Esophagus muscularis mucosa (tissue), 4 donors: ENCODE results near the gene SOX10.

ENCODE experiments used
- CTCF ChIP-seq, 3 experiments: fragments of 200-600 bp in 2 of 3; fragments of 450-650 bp in 1 of 3; sonication (generic) in 2 of 3; IDR thresholded peaks; one replicate each; pipeline ENCODE4 v1.5.1; 2017 to 2019; ENCODE audit warnings: antibody characterized with exemption in 3 of 3, mild to moderate bottlenecking in 2 of 3, moderate library complexity in 1 of 3
- EP300 ChIP-seq: sonication (generic); formaldehyde crosslinking; IDR thresholded peaks from one replicate; pipeline ENCODE4 v1.6.1; 2017; ENCODE audit warnings: antibody characterized with exemption
- POLR2A ChIP-seq: fragments of 450-650 bp; IDR thresholded peaks from one replicate; pipeline ENCODE4 v1.6.1; 2017; ENCODE audit warnings: antibody characterized with exemption, moderate library complexity, mild to moderate bottlenecking, low read depth
- POLR2AphosphoS5 ChIP-seq, 2 donors: sonication (generic); formaldehyde crosslinking; IDR thresholded peaks; one replicate each; pipeline ENCODE4 v1.6.1; 2017; ENCODE audit warnings: antibody characterized with exemption in 2 of 2

GRCh38 chr22:37981282-37982011, 2.9 kb downstream of the SOX10 start:
- TF ChIP-seq POLR2AphosphoS5 (IDR thresholded peaks at IDR 0.05), result peak in 1 of 2 donors; percentile 30
- no peak for TF ChIP-seq CTCF (IDR thresholded peaks at IDR 0.05)
- TF ChIP-seq POLR2A, result no peak
- TF ChIP-seq EP300, result no peak
